ENCODE results near the gene EEIG2.
A peak's percentile ranks its signal among the peaks of the same experiment; 100 is the strongest.
"Not testable (repeated sequence)": the region's sequence is repeated elsewhere in the genome, so short reads cannot be mapped to it uniquely, and the experiment has no call there.

Gene EEIG2

GRCh38 chr1:108537976-108538375 lies 21.9 kb upstream of the EEIG2 start:
- DNase-seq (ENCODE audit: low spot score): no peak
- no peak for TF ChIP-seq CTCF (IDR thresholded peaks at IDR 0.05; ENCODE audit: extremely low read depth, missing control alignments)

- DNase-seq (ENCODE audit: low spot score): no peak
- no peak for TF ChIP-seq CTCF (IDR thresholded peaks at IDR 0.05; ENCODE audit: extremely low read depth, missing control alignments)
These were observed 18.9 kb upstream of the EEIG2 start for GRCh38 chr1:108540977-108541376.

GRCh38 chr1:108541861-108542260 lies 18.0 kb upstream of the EEIG2 start:
- no peak for TF ChIP-seq CTCF (IDR thresholded peaks at IDR 0.05; ENCODE audit: extremely low read depth, missing control alignments)
- DNase-seq (ENCODE audit: low spot score): no peak

GRCh38 chr1:108547493-108547892 lies 12.4 kb upstream of the EEIG2 start:
- not testable (repeated sequence) for DNase-seq (ENCODE audit: low spot score)

- DNase-seq (ENCODE audit: low spot score): peak; percentile 45
- no peak for TF ChIP-seq CTCF (IDR thresholded peaks at IDR 0.05; ENCODE audit: extremely low read depth, missing control alignments)
These were observed 8.6 kb upstream of the EEIG2 start for GRCh38 chr1:108551137-108551862.

- no peak for DNase-seq (ENCODE audit: low spot score)
- TF ChIP-seq CTCF (IDR thresholded peaks at IDR 0.05; ENCODE audit: extremely low read depth, missing control alignments): no peak
These were observed 6.0 kb upstream of the EEIG2 start for GRCh38 chr1:108553905-108554304.

GRCh38 chr1:108554682-108555427 lies 5.0 kb upstream of the EEIG2 start:
- no peak for TF ChIP-seq CTCF (IDR thresholded peaks at IDR 0.05; ENCODE audit: extremely low read depth, missing control alignments)

More at GRCh38 chr1:108554682-108555427, 5.0 kb upstream of the EEIG2 start:
- DNase-seq (ENCODE audit: low spot score): no peak

Data from GM20000 (cell line).